Activated CD8-positive, alpha-beta T cell treated with anti-CD3 and anti-CD28 coated beads for 36 hours (primary cell): Measurements from ENCODE around the gene NEURL1. TPM values are rescaled to one million over a fixed set of nuclear protein-coding genes. Genes with fewer than 3 reads are reported as not detected.
"Not testable (repeated sequence)": the region's sequence is repeated elsewhere in the genome, so short reads cannot be mapped to it uniquely, and the experiment has no call there.

Source experiments
- ATAC-seq: fragments of 200-7000 bp; cut with Tn5 transposase; one replicate; pipeline ENCODE4 v1.10.0; 2021; ENCODE audit warnings: mild to moderate bottlenecking, moderate library complexity
- CTCF ChIA-PET: fragments of 350-600 bp; sonication (Branson Sonifier 250); formaldehyde crosslinking; loops from one replicate; lab custom pipeline; 2021; ENCODE audit warnings: antibody characterized with exemption; lab: Charles Lee
- POLR2A ChIA-PET: fragments of 350-600 bp; sonication (Branson Sonifier 250); formaldehyde crosslinking; loops from one replicate; lab custom pipeline; 2021; ENCODE audit warnings: antibody characterized with exemption; lab: Charles Lee
- DNase-seq: peaks from one replicate; pipeline ENCODE4 v3.0.0-alpha.2; 2020
- H3K27ac Mint-ChIP-seq: one replicate; pipeline ENCODE4 v1.8.0; 2021; ENCODE audit warnings: mild to moderate bottlenecking, mixed read lengths
- H3K27me3 Mint-ChIP-seq: one replicate; pipeline ENCODE4 v1.8.0; 2021; ENCODE audit warnings: mixed read lengths
- H3K36me3 Mint-ChIP-seq: one replicate; pipeline ENCODE4 v1.8.0; 2021; ENCODE audit warnings: low read depth, mixed read lengths
- H3K4me1 Mint-ChIP-seq: one replicate; pipeline ENCODE4 v1.8.0; 2021; ENCODE audit warnings: low read depth, mixed read lengths
- H3K4me3 Mint-ChIP-seq: one replicate; pipeline ENCODE4 v1.8.0; 2021; ENCODE audit warnings: mild to moderate bottlenecking, moderate library complexity, mixed read lengths
- H3K9me3 Mint-ChIP-seq: one replicate; pipeline ENCODE4 v1.8.0; 2021; ENCODE audit warnings: mixed read lengths
- CTCF ChIP-seq: fragments of 200-600 bp; IDR thresholded peaks from one replicate; pipeline ENCODE4 v1.8.0; 2022; ENCODE audit warnings: antibody characterized with exemption, mild to moderate bottlenecking
- intact Hi-C: fragments of 100-400 bp; cut with micrococcal nuclease; formaldehyde crosslinking; loops from one replicate; pipeline ENCODE4 v1.10.0; 2022
- total RNA-seq, 2 experiments: library from RNA; stranded (reverse); gene quantifications; one replicate each; pipeline ENCODE4 v1.2.3, GENCODE V29; 2021

The NEURL1 gene
- total RNA-seq, 2 experiments from 2014 or later, result 1.7 to 1.9 TPM

- CTCF ChIA-PET, result no interaction called here
- Mint-ChIP-seq H3K27me3 (peaks cover 9% of the 10 kb centered on the region), H3K27ac (no peak overlapping the region), H3K4me1 (peaks cover 16% of the 10 kb centered on the region), H3K4me3 (no peak overlapping the region), H3K36me3 (no peaks in the 10 kb centered on the region), H3K9me3 (no peaks in the 10 kb centered on the region)
- ATAC-seq (no peak), DNase-seq (no peak)
- no peak for TF ChIP-seq CTCF
- POLR2A ChIA-PET, result interaction anchor here (0.6 kb wide), 1 partner anchor 286 kb away, joined by 3 read pairs; no protein-coding TSS in a partner anchor
- intact Hi-C loops, result no loop called here
Measured at GRCh38 chr10:103513380-103514060, 20.0 kb downstream of the NEURL1 start.

GRCh38 chr10:103514244-103514643 lies 20.7 kb downstream of the NEURL1 start:
- POLR2A ChIA-PET, result interaction anchor here (0.6 kb wide), 1 partner anchor 287 kb away, joined by 3 read pairs; no protein-coding TSS in a partner anchor
- peaks cover 16% of the 10 kb centered on the region for H3K4me1 Mint-ChIP-seq
- no peaks in the 10 kb centered on the region for H3K9me3 Mint-ChIP-seq
- no peaks in the 10 kb centered on the region for H3K36me3 Mint-ChIP-seq
- TF ChIP-seq CTCF, result no peak
- H3K27ac Mint-ChIP-seq, result no peak overlapping the region
- peaks cover 9% of the 10 kb centered on the region for H3K27me3 Mint-ChIP-seq
- CTCF ChIA-PET, result no interaction called here
- intact Hi-C loops, result no loop called here
- ATAC-seq (no peak), DNase-seq (no peak)
- H3K4me3 Mint-ChIP-seq, result no peak overlapping the region

- Mint-ChIP-seq H3K9me3 (no peaks in the 10 kb centered on the region), H3K36me3 (no peaks in the 10 kb centered on the region), H3K4me1 (peaks cover 19% of the 10 kb centered on the region), H3K27ac (peak overlapping the region; percentile 0), H3K4me3 (no peak overlapping the region), H3K27me3 (peaks cover 10% of the 10 kb centered on the region)
- ChIA-PET POLR2A (interaction anchor here (1.0 to 1.2 kb wide), 2 partner anchors 36 to 66 kb away, joined by 3 read pairs; partner anchors contain the start of gene CALHM2), CTCF (interaction anchor here (0.7 kb wide), 1 partner anchor 47 kb away, joined by 3 read pairs; no protein-coding TSS in a partner anchor)
- intact Hi-C loops, result no loop called here
- no peak for TF ChIP-seq CTCF
- DNase-seq, result no peak
- peak; percentile 58 for ATAC-seq
Measured at GRCh38 chr10:103517234-103518085, 24.0 kb downstream of the NEURL1 start.

- DNase-seq (no peak), ATAC-seq (no peak)
- peaks cover 13% of the 10 kb centered on the region for H3K27me3 Mint-ChIP-seq
- peaks cover 19% of the 10 kb centered on the region for H3K4me1 Mint-ChIP-seq
- H3K9me3 Mint-ChIP-seq, result no peaks in the 10 kb centered on the region
- H3K36me3 Mint-ChIP-seq, result no peaks in the 10 kb centered on the region
- POLR2A ChIA-PET, result no interaction called here
- TF ChIP-seq CTCF, result no peak
- CTCF ChIA-PET, result no interaction called here
- H3K4me3 Mint-ChIP-seq, result no peak overlapping the region
- intact Hi-C loops, result no loop called here
- no peak overlapping the region for H3K27ac Mint-ChIP-seq
Measured at GRCh38 chr10:103519798-103520197, 26.3 kb downstream of the NEURL1 start.

GRCh38 chr10:103522006-103522405 lies 28.5 kb downstream of the NEURL1 start:
- ATAC-seq, H3K36me3 Mint-ChIP-seq, intact Hi-C loops, DNase-seq, H3K27ac Mint-ChIP-seq, H3K4me3 Mint-ChIP-seq, CTCF ChIA-PET, POLR2A ChIA-PET, H3K9me3 Mint-ChIP-seq: not testable (repeated sequence)
- Mint-ChIP-seq H3K27me3 (peaks cover 23% of the 10 kb centered on the region), H3K4me1 (peaks cover 12% of the 10 kb centered on the region)
